HG02678 (cell line): ENCODE data around the gene NSD2.

Experiments
- ATAC-seq: cut with Tn5 transposase; IDR thresholded peaks from one replicate; pipeline ENCODE4 v1.9.1; 2021; ENCODE audit warnings: mild to moderate bottlenecking, moderate library complexity; ENCODE audit not compliant: unreplicated experiment

Gene NSD2

GRCh38 chr4:1862961-1863296 is 8.3 kb upstream of the NSD2 start:
- ATAC-seq: no peak

GRCh38 chr4:1863297-1864033 is 7.7 kb upstream of the NSD2 start:
- no peak for ATAC-seq

DNA sequence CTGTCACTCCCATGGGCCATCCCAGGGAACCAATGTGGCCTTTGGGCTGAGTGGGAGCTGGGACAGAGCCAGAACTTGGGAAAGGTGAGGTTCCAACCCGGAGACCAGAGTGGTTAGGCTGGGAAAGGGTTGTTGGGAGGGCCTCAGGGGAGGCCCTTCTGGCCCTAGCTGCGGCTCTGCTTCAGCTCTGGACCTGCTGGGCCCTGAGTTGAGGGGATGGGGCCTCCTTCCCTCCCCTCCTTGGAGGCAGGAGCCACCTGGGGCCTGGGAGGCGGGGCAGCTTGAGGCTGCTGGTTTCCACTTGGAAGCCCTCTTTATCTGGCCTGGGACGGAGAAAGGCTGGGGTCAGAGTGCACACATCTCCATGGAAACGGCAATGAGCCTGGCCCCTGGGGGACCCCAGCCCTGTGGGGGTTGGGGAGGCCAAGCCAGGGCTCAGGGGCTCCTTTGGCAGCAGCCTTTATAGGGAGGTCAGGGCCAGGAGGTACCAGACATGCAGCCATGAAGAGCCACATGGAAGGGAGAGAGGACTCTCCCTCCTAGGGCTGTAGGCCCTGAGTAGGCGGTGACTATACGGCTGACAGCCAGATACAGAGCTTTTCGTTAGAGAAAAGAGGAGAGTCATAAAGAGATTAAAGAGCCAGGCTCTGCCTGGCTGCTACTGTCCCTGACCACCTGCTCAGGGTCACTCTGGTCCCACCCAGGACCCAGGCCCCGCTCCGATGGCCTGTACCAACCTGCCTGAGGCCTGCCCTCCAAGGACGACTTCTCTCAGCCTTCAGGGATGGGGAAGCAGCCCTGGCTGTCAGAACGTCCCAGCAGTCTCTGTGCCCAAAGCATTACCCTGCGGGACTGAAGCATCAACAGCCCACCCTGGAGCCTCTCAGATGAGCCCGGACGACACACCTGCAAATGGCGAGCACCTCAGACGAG is 6.9 kb upstream of the NSD2 start:
- ATAC-seq: no peak

- no peak for ATAC-seq
Observed at GRCh38 chr4:1866189-1866661, 5.0 kb upstream of the NSD2 start.

DNA sequence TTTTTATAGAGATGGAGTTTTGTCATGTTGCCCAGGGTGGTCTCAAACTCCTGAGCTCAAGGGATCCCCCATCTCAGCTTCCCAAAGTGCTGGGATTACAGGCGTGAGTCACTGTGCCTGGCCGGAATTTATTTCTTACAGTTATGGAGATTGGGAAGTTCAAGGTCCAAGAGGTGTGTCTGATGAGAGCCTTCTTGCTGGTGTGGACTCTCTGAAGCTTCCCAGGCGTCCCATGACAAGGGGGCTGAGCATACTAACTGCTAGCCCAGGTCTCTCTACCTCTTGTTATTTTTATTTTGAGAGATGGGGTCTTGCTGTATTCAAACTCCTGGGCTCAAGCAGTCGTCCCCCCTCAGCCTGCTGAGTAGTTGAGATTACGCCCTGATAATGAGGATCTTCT is 2.9 kb upstream of the NSD2 start:
- ATAC-seq: no peak

DNA sequence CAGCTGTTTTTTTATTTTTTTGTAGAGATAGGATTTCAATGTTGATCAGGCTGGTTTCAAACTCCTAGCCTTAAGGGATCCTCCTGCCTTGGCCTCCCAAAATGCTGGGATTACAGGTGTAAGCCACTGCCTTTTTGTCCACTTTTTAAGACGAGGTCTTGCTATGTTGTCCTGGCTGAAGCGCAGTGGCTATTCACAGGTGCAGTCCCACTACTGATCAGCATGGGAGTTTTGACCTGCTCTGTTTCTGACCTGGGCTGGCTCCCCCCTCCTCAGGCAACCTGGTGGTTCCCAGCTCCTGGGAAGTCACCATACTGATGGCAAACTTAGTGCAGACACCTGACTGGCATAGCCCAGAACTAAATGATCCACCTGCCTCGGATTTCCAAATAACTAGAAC is 2.3 kb upstream of the NSD2 start:
- no peak for ATAC-seq

DNA sequence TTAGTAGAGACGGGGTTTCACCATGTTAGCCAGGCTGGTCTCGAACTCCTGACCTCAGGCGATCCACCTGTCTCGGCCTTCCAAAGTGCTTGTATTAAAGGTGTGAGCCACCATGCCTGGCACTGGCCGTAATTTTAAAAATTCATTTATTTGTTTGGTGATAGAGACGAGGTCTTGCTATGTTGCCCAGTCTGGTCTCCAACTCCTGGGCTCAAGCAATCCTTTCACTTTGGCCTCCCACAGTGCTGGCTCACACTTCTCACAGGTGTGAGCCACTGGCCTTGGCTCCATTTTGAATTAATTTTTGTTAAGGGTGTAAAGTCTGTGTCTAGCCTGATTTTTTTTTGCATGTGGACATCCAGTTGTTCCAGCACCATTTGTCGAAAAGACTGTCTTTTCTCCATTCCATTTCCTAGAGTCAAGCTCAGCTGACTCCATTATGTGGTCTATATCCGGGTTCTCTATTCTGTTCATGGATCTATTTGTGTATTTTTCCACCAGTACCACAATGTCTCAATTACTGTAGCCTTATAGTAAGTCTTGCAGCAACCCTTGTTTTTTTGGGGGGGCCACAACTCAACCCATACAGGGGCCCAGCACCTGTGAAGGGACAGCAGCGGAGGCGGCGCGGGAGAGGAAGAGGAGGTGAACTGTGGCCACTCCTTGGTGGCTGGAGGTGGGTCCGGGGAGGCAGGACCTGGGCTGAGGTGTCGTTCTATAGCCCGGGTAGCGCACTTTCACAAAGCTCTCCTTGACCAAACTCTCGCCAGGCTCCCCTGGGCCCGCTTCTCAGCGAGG is 1.5 kb upstream of the NSD2 start:
- peak; percentile 1 for ATAC-seq

GRCh38 chr4:1870328-1870577 is 940 bp upstream of the NSD2 start:
- ATAC-seq: peak; percentile 44

DNA sequence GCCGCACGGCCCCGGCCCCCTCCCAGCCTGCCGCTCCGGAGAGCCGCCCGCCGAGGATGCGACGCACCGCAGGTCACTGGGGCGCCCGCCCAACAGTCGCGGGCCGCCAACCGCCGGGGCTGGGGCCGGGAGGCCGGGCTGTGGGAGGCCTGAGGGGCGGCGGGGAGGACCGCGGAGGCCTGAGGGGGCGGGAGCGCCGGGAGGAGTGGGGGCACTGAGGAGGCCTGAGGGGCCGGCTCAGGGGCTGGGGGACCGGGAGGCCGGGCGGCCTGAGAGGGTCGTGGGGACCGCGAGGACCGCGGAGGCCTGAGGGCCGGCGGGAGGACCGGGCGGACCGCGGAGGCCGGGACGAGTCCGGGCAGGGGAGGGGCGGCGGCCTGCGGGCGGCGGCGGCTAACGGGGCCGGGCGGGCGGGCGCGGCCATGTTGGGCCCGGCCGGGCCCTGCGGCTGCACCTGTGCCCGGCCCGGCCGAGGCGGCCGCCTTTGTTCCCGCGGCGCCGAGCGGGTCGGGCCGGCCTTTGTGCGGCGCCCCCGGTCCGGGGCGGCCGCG is 353 bp downstream of the NSD2 start:
- peak; percentile 11 for ATAC-seq

DNA sequence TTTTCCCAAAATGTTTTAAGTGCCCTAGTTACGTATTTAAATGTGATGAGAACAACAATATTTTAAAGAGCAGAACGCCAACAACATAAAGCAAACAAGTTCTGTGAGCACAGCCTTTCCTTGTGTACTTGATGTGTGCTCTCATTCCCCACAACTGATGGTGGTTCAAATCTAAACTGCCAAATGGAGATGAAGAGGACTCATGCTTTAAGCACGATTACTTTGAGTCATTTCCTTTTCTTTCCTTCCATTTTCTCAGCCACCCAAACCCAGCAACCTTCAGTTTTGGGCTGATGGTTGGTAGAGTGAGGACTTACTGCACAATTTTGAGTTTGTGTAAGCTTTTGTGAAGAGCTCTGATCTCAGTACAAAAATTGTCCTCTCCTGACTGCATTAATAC is 1.7 kb downstream of the NSD2 start:
- no peak for ATAC-seq

- no peak for ATAC-seq
Observed at GRCh38 chr4:1873291-1873690, 2.1 kb downstream of the NSD2 start.

DNA sequence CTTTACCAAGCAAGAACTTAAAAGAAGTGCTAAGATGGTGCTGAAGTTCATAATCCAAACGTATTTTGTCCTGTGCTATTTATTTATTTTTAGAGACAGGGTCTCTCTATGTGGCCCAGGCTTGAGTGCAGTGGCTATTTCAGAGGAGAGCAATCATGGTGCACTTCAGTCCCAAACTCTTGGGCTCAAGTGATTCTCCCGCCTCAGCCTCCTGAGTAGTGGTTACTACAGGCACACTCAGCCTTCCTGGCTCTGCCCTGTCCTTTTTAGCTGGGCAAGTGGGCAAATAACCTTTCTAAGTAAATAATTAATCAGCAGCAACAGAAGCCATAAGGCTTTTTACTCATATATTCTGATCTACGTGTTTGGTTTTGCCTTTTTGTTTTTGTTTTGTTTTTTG is 2.6 kb downstream of the NSD2 start:
- no peak for ATAC-seq

DNA sequence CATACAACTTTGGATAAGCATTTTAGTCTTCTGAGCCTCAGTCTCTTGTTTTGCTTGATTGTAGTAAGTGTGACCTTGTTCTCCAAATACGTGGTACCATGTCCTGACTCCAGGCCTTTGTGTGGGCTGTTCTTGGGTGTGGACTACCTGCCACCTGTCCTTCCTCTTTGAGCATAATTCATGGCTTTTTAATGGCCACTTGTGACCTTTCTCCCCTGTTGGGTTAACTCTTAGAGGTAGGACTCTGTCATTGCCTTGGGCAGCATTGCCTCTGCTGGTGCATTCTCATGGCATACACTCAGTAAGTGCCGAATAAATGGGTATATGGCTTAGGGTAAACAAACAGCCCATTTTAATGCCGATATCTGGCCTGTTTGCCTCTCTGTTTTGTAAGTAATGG is 3.0 kb downstream of the NSD2 start:
- no peak for ATAC-seq

DNA sequence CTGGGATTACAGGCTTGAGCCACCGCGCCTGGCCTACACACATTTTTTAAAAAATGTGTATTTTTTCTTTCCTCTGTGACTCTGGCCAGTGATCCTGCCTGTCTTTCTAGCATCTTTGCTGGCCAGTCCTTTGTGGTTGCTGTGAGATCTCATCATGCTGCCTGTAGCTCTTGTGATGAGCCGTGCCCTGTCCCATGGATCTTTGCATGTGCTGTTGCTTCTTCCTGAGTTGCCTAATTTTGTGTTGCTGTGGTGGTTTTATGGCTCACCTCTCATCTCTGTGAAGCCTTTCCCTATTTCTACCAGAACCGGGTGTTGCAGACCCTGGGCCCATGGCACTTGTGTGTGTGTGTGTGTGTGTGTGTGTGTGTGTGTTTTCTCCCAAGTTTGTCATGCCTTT is 8.3 kb downstream of the NSD2 start:
- ATAC-seq: no peak

DNA sequence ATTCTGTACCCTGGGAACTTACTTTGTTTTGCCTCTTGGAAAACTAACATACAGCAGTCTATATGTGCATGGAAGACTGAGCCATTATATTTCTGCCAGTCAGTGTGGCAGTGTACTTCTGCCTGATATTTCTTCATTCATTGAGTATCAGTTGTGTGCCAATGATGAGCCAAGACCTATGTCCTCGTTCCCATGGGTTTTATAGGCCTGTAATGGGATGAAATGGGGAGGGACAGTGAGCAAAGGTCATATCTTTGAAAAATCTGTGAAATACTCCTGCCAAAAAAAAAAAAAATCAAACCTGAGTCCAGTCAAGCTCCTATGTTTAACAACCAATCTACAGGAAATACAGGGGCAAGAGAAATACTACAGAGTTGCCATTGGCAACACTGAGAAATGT is 9.1 kb downstream of the NSD2 start:
- no peak for ATAC-seq

GRCh38 chr4:1882850-1883271 is 11.7 kb downstream of the NSD2 start:
- no peak for ATAC-seq

GRCh38 chr4:1883583-1883982 is 12.4 kb downstream of the NSD2 start:
- no peak for ATAC-seq

GRCh38 chr4:1885414-1885813 is 14.2 kb downstream of the NSD2 start:
- ATAC-seq: no peak

DNA sequence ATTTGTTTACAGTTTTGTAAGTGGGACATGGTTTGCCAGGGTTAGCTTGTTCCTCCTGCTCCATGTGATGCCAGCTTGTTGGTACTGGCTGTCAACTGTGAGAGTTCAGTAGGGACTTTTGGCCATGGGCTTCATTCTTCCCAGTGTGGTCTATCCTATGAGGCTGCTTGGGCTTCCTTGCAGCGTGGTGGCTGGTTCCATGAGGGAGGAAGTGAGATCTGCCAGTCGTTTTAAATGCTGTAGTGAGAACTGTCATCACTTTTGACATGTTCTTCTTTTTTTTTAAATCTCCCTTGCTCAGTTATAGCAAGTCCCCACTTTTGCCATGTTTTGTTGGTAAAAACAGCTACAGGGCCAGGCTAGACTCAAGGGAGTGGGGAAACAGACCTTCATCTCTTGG is 15.9 kb downstream of the NSD2 start:
- ATAC-seq: no peak

GRCh38 chr4:1890979-1891570 is 19.9 kb downstream of the NSD2 start:
- no peak for ATAC-seq
